SK-N-SH (cell line): ENCODE measurements around the gene STON2. TPM values are rescaled to one million over a fixed set of nuclear protein-coding genes. Genes with fewer than 3 reads are reported as not detected.

Experiments used
- CTCF ChIA-PET: fragments of 300-600, 350-600 bp; formaldehyde crosslinking; extraction: SDS; loops from one replicate; lab custom pipeline; 2021; lab: Yijun Ruan, JAX
- POLR2A ChIA-PET: fragments of 350-600 bp; sonication (Branson Sonifier 250); formaldehyde crosslinking; extraction: SDS; loops from one replicate; lab custom pipeline; 2020; ENCODE audit warnings: antibody characterized with exemption, inconsistent platforms; lab: Yijun Ruan, JAX
- DNase-seq: peaks from one replicate; pipeline ENCODE4 v3.0.0; 2012
- H2AFZ ChIP-seq: fragments of 200-600 bp; sonication (generic); 2 replicates; pipeline ENCODE4 v1.8.1; 2016; ENCODE audit warnings: antibody characterized with exemption, mild to moderate bottlenecking, low read depth
- H3F3A ChIP-seq: fragments of 200-600 bp; sonication (generic); replicated peaks from 2 replicates; pipeline ENCODE3; 2016; ENCODE audit warnings: antibody characterized with exemption, mild to moderate bottlenecking; ENCODE audit not compliant: insufficient read depth
- H3K27ac ChIP-seq, 2 experiments: fragments of 200-500 bp in 1 of 2; fragments of 200-600 bp in 1 of 2; sonication (Bioruptor generic) in 1 of 2; sonication (generic), shearing (Covaris generic) in 1 of 2; 2 replicates each; pipeline versions ENCODE4 v1.5.1 to v1.6.1; 2014 to 2016; ENCODE audit warnings: low read depth in 2 of 2, inconsistent platforms in 1 of 2, low read length in 1 of 2, mild to moderate bottlenecking in 1 of 2, mixed read lengths in 1 of 2
- H3K27me3 ChIP-seq: fragments of 200-600 bp; sonication (generic), shearing (Covaris generic); 2 replicates; pipeline ENCODE4 v1.6.1; 2016; ENCODE audit warnings: mixed run types; ENCODE audit not compliant: insufficient read depth
- H3K36me3 ChIP-seq, 2 experiments: fragments of 200-500 bp in 1 of 2; fragments of 200-600 bp in 1 of 2; sonication (Bioruptor generic) in 1 of 2; sonication (generic) in 1 of 2; replicated peaks in 1 of 2; 2 replicates each; pipeline versions ENCODE3 to v1.5.1; 2014 to 2016; ENCODE audit warnings: low read length in 1 of 2, mild to moderate bottlenecking in 1 of 2; ENCODE audit not compliant: insufficient read depth in 2 of 2, control insufficient read depth in 1 of 2
- H3K4me1 ChIP-seq, 2 experiments: fragments of 200-500 bp in 1 of 2; fragments of 200-600 bp in 1 of 2; sonication (Bioruptor generic) in 1 of 2; sonication (generic), shearing (Covaris generic) in 1 of 2; 2 replicates each; pipeline versions ENCODE4 v1.5.1 to v1.6.1; 2014 to 2016; ENCODE audit warnings: low read depth in 1 of 2, low read length in 1 of 2, mixed run types in 1 of 2; ENCODE audit not compliant: insufficient read depth in 2 of 2, control insufficient read depth in 1 of 2
- H3K4me2 ChIP-seq: fragments of 200-600 bp; sonication (generic), shearing (Covaris generic); 2 replicates; pipeline ENCODE4 v1.6.1; 2017; ENCODE audit warnings: mixed run types
- H3K4me3 ChIP-seq, 2 experiments: fragments of 200-500 bp in 1 of 2; fragments of 200-600 bp in 1 of 2; sonication (Bioruptor generic) in 1 of 2; sonication (generic), shearing (Covaris generic) in 1 of 2; 2 replicates each; pipeline versions ENCODE4 v1.5.1 to v1.8.1; 2014 to 2016; ENCODE audit warnings: low read depth in 2 of 2, inconsistent platforms in 1 of 2, low read length in 1 of 2, mild to moderate bottlenecking in 1 of 2, mixed read lengths in 1 of 2, moderate library complexity in 1 of 2
- H3K79me2 ChIP-seq: fragments of 200-600 bp; sonication (generic); 2 replicates; pipeline ENCODE4 v1.8.1; 2017; ENCODE audit warnings: mild to moderate bottlenecking; ENCODE audit not compliant: insufficient read depth
- H3K9ac ChIP-seq: fragments of 200-600 bp; sonication (generic); 2 replicates; pipeline ENCODE4 v1.6.1; 2017; ENCODE audit warnings: mixed run types
- H3K9me2 ChIP-seq: fragments of 200-600 bp; sonication (generic); 2 replicates; pipeline ENCODE4 v1.6.1; 2017; ENCODE audit warnings: mixed run types
- H3K9me3 ChIP-seq: fragments of 200-600 bp; sonication (generic); 2 replicates; pipeline ENCODE4 v1.6.1; 2017; ENCODE audit warnings: mixed run types, mild to moderate bottlenecking, moderate library complexity
- H4K20me1 ChIP-seq: fragments of 200-600 bp; sonication (generic); 2 replicates; pipeline ENCODE4 v1.6.1; 2017; ENCODE audit warnings: mild to moderate bottlenecking, mixed run types; ENCODE audit not compliant: insufficient read depth
- EZH2phosphoT487 ChIP-seq: fragments of 200-600 bp; sonication (generic); IDR thresholded peaks from 2 replicates; pipeline ENCODE4 v1.6.1; 2017; ENCODE audit warnings: low read depth, mixed run types, mild to moderate bottlenecking, antibody characterized with exemption, moderate library complexity, borderline replicate concordance
- GABPA ChIP-seq: IDR thresholded peaks from 2 replicates; pipeline ENCODE4 v1.4.0; 2012; ENCODE audit warnings: low read depth, mild to moderate bottlenecking
- GATA2 ChIP-seq: sonication (generic); formaldehyde crosslinking; IDR thresholded peaks from 2 replicates; pipeline ENCODE4 v1.5.0; 2020; ENCODE audit warnings: mild to moderate bottlenecking, missing genetic modification reagents
- JUND ChIP-seq: IDR thresholded peaks from 2 replicates; pipeline ENCODE4 v1.4.0; 2012
- NFIC ChIP-seq: IDR thresholded peaks from 2 replicates; pipeline ENCODE4 v1.4.0; 2012; ENCODE audit warnings: borderline replicate concordance
- NRF1 ChIP-seq: IDR thresholded peaks from 2 replicates; pipeline ENCODE4 v1.6.1; 2012; ENCODE audit warnings: low read depth, mild to moderate bottlenecking, low read length
- PBX3 ChIP-seq: IDR thresholded peaks from 2 replicates; pipeline ENCODE4; 2012
- RFX5 ChIP-seq: IDR thresholded peaks from 2 replicates; pipeline ENCODE4 v1.6.1; 2012; ENCODE audit warnings: mild to moderate bottlenecking, improper control_type of control experiment, low read length
- RXRA ChIP-seq: IDR thresholded peaks from 2 replicates; pipeline ENCODE4 v1.4.0; 2012; ENCODE audit warnings: low read depth, mild to moderate bottlenecking, borderline replicate concordance
- SIN3A ChIP-seq: IDR thresholded peaks from 2 replicates; pipeline ENCODE4 v1.6.1; 2012; ENCODE audit warnings: low read depth, mild to moderate bottlenecking, low read length, moderate library complexity, borderline replicate concordance
- TAF1 ChIP-seq: IDR thresholded peaks from 2 replicates; pipeline ENCODE4 v1.6.1; 2012; ENCODE audit warnings: low read depth, mild to moderate bottlenecking, low read length, moderate library complexity, borderline replicate concordance
- YY1 ChIP-seq: IDR thresholded peaks from 2 replicates; pipeline ENCODE4 v1.4.0; 2012; ENCODE audit warnings: low read depth, mild to moderate bottlenecking
- WGBS: methylation state at CpG from one replicate; pipeline ENCODE4 v1.1.6; 2017; ENCODE audit warnings: low lambda C conversion rate; 5-methylcytosine and 5-hydroxymethylcytosine counted together
- polyA plus RNA-seq, 3 experiments: library from polyadenylated mRNA; depleted of rRNA; stranded (reverse); fragments of >200 nt; gene quantifications; 2 replicates each; pipeline ENCODE4 v1.2.3, GENCODE V29; 2012
- TF ChIP-seq, protein P1 (sequence below): fragments of 150-350 bp; IDR thresholded peaks from 2 replicates; pipeline ENCODE4 v1.6.1; 2017; ENCODE audit warnings: antibody characterized with exemption, low read length, low read depth, borderline replicate concordance

Gene STON2
- polyA plus RNA-seq, 1 of the 3 experiments (the other 2 are of a cell fraction): not detected

DNA sequence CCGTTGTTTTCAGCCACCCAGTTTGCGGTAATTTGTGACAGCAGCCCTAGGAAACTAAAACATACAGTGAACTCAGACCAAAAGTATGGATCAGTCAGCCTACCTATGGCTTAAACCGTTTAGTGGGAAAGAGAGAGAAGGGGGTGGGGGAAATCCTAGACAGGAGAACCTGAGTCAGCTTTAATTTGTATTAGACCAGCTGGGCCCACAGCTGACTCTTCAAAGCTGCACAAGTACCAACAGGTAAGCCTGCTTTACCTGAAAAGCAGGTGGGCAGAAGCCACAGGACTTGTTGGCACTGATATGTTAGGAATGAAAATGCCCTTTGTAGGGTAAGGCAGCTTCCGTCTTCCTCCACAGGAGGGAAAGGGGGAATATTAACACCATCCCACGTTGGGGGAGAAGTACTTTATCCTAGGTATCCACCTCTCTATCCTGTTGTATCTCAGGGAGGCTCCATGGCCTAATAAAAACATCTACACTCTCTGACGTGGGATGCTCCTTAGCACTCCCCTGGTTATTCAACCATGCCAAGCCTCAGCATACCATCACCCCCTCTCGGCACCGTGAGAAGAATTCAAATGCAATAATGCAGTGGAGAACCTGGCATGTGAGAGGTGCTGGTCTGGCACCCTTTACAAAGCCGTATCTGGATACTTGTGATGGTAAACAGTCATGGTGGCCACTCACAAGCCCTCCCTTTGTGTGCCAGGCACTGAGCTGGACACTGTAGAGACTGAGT, 70.3 kb downstream of the STON2 start:
- Histone ChIP-seq H4K20me1 (no peaks in the 10 kb centered on the region), H3K4me1 (no peaks in the 10 kb centered on the region), H3K4me3 (no peak overlapping the region), H3K27me3 (no peaks in the 10 kb centered on the region), H3F3A (no peaks in the 10 kb centered on the region), H3K27ac (no peak overlapping the region), H3K4me2 (no peak overlapping the region), H3K9ac (no peak overlapping the region), H3K9me3 (no peaks in the 10 kb centered on the region), H3K36me3 (no peaks in the 10 kb centered on the region), H3K9me2 (no peaks in the 10 kb centered on the region), H3K79me2 (no peaks in the 10 kb centered on the region), H2AFZ (no peak overlapping the region)
- ChIA-PET POLR2A (no interaction called here), CTCF (interaction anchor here (0.9 to 1.0 kb wide), 2 partner anchors 11 to 263 kb away, joined by 3 read pairs; no protein-coding TSS in a partner anchor)
- TF ChIP-seq NFIC (no peak), RFX5 (no peak), SIN3A (no peak), NRF1 (no peak), PBX3 (no peak), TAF1 (no peak), RXRA (no peak), GABPA (no peak)
- WGBS: 29% methylated on average over 9 of the region's 9 CpGs
- no peak for DNase-seq

GRCh38 chr14:81326451-81326850, 73.7 kb downstream of the STON2 start:
- POLR2A ChIA-PET: no interaction called here
- no peaks in the 10 kb centered on the region for H3K9me3 ChIP-seq
- H3K79me2 ChIP-seq: no peaks in the 10 kb centered on the region
- no peak overlapping the region for H3K27ac ChIP-seq
- H3K4me2 ChIP-seq: no peak overlapping the region
- H3K36me3 ChIP-seq: no peaks in the 10 kb centered on the region
- H3K4me3 ChIP-seq: no peak overlapping the region
- H4K20me1 ChIP-seq: no peaks in the 10 kb centered on the region
- no peaks in the 10 kb centered on the region for H3K9me2 ChIP-seq
- H3F3A ChIP-seq: no peaks in the 10 kb centered on the region
- 35% methylated on average over 2 of the region's 2 CpGs for WGBS
- no peak for TF ChIP-seq JUND
- TF ChIP-seq NRF1: no peak
- TF ChIP-seq PBX3: no peak
- TF ChIP-seq, protein P1, sequence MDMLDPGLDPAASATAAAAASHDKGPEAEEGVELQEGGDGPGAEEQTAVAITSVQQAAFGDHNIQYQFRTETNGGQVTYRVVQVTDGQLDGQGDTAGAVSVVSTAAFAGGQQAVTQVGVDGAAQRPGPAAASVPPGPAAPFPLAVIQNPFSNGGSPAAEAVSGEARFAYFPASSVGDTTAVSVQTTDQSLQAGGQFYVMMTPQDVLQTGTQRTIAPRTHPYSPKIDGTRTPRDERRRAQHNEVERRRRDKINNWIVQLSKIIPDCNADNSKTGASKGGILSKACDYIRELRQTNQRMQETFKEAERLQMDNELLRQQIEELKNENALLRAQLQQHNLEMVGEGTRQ: no peak
- no peak for TF ChIP-seq EZH2phosphoT487
- TF ChIP-seq YY1: no peak
- TF ChIP-seq GATA2: no peak
- DNase-seq: no peak
- H2AFZ ChIP-seq: no peak overlapping the region
- H3K9ac ChIP-seq: no peak overlapping the region
- H3K4me1 ChIP-seq: peaks cover 0 to 3% of the 10 kb centered on the region in 2 experiments; a peak in 1 of 4 replicates
- H3K27me3 ChIP-seq: no peaks in the 10 kb centered on the region
- CTCF ChIA-PET: interaction anchor here (1.0 kb wide), 1 partner anchor 126 kb away, joined by 4 read pairs; no protein-coding TSS in a partner anchor
